ENCODE data around the gene TAF1A. TPM values are rescaled to one million over a fixed set of nuclear protein-coding genes. Genes with fewer than 3 reads are reported as not detected.

TAF1A gene
- 7.2 and 8.2 TPM in 2 replicates for total RNA-seq

GRCh38 chr1:222589462-222590302 lies at the start of gene TAF1A:
TAF1A (minus strand) TSS chr1:222589933.

GRCh38 chr1:222618001-222618879 lies 28.5 kb upstream of the TAF1A start, which contains the start of gene MIA3:
MIA3 (plus strand) TSS chr1:222618097; CDS start chr1:222618111, 14 bp downstream.

GRCh38 chr1:222547944-222548671 lies 41.6 kb downstream of the TAF1A start, which contains the start of gene HHIPL2:
HHIPL2 (minus strand) TSS chr1:222548104; CDS start chr1:222548044, 60 bp downstream.

Other genes starting within 250 kb of the TAF1A start
- gene HHIPL2, start 41.8 kb downstream of the TAF1A start, total RNA-seq = under 0.01 TPM in 1 of 2 replicates, not detected in the other
- gene MIA3, start 28.2 kb upstream of the TAF1A start, total RNA-seq = 19.3 and 21.3 TPM in 2 replicates
- gene AIDA, start 122.6 kb upstream of the TAF1A start, total RNA-seq = 29.4 and 32.2 TPM in 2 replicates
- gene BROX, start 122.6 kb upstream of the TAF1A start, total RNA-seq = 36.6 and 56.9 TPM in 2 replicates
- gene FAM177B, start 147.3 kb upstream of the TAF1A start, total RNA-seq = 0.21 TPM in 1 of 2 replicates, not detected in the other
- 0.72 and 1.5 TPM in 2 replicates for gene DISP1, start 225.1 kb upstream of the TAF1A start, total RNA-seq